Ishikawa (cell line): ENCODE measurements around the gene TSPAN16.

Source experiments
- CEBPB ChIP-seq: IDR thresholded peaks from 2 replicates; pipeline ENCODE4 v1.6.1; 2012
- CREB1 ChIP-seq: IDR thresholded peaks from 2 replicates; pipeline ENCODE4 v1.6.1; 2012; ENCODE audit warnings: low read depth
- EGR1 ChIP-seq: IDR thresholded peaks from 2 replicates; pipeline ENCODE4 v1.6.1; 2012
- EP300 ChIP-seq: IDR thresholded peaks from 2 replicates; pipeline ENCODE4 v1.6.1; 2012; ENCODE audit warnings: borderline replicate concordance
- MAX ChIP-seq: IDR thresholded peaks from 2 replicates; pipeline ENCODE4 v1.6.1; 2012
- RAD21 ChIP-seq: IDR thresholded peaks from 2 replicates; pipeline ENCODE4 v1.6.1; 2012; ENCODE audit warnings: low read depth
- TAF1 ChIP-seq: IDR thresholded peaks from 2 replicates; pipeline ENCODE4 v1.6.1; 2012; ENCODE audit warnings: low read depth, mild to moderate bottlenecking
- TEAD4 ChIP-seq: IDR thresholded peaks from 2 replicates; pipeline ENCODE4 v1.6.1; 2012
- ZBTB7A ChIP-seq: IDR thresholded peaks from 2 replicates; pipeline ENCODE4 v1.6.1; 2012; ENCODE audit warnings: low read depth

DNA sequence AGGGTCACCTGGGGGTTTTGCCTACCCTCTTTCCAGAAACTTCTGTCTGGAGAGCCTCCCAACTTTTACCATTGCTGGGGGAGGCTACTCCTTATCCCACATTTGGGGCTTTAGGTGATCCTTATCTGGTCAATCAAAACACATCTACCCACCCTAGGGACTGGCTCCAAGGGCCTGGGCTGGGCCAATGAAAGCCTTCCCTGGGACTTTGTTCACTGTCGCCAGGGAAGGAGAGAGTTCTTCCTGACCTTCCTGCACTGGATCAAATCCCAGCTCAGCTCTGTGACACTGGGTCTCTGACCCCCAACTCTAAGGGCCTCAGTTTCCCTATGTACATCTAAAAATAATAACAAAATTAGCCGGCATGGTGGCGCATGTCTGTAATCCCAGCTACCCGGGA, 44.7 kb upstream of the TSPAN16 start:
- TF ChIP-seq TAF1 (no peak), EP300 (no peak), CREB1 (no peak), TEAD4 (no peak), ZBTB7A (no peak), RAD21 (no peak), EGR1 (no peak), MAX (no peak), CEBPB (no peak)
